SHP77 (cell line): Measurements from ENCODE around the gene RASA4.
"Not testable (repeated sequence)": the region's sequence is repeated elsewhere in the genome, so short reads cannot be mapped to it uniquely, and the experiment has no call there.

Experiments used
- DNase-seq, 2 experiments: peaks; one replicate each; lab custom pipeline; 2025; lab: John Stamatoyannopoulos, UW

Gene RASA4

DNA sequence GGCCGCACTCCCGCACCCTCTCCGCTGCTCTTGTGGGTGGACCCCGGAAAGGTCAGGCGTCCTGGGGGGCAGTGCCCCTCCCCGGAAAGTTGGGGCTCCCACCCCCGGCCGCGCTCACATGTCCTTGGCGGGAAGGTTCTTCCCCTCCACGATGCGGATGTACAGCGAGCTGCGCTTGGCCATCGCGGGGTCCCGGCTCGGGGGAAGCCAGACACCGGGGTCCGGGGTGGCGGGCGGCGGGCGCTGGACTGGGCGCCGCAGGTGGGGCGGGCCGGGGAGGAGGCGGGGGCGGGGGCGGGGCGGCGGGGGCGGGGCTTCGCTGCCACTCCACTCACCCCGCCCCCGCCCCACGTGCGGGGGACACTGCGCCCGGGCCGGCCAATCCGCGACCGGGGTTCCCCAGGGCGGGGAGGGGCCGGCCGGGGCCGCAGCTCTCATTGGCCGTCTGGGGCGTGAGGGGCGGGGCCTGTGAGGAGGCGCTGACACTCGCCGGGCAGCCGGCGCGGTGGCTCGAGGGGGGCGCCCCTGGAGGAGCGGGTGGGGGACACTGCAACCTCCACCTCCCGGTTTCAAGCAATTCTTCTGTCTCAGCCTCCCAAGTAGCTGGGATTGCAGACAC, at the start of gene RASA4:
Gene RASA4 (minus strand): TSS at position 250 of the 619 bp plus-strand sequence. CDS start 67 bp downstream, at position 183.
- not testable (repeated sequence) for DNase-seq

- DNase-seq: not testable (repeated sequence)
Observed at GRCh38 chr7:102664765-102665164, 48.2 kb upstream of the RASA4 start.

DNA sequence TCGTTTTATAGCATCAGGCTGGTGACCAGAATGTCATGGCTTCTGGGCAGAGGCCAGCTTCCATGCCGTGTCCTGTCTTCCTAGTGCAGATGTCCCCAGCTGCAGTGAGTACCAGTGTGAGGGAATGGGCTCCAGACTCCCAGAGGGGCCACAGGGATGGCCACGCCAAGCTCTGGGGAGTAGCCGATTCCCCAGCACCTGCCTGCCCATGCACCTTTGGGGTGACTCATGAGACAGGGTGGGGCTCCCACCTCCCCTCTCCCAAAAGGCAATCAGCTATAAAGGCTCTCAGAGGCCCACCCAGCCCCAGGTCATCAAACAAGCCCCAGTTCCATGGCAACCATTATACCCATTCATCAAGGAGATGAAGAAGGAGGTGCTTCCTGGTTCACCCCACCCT, 33.4 kb upstream of the RASA4 start, which contains the start of gene SPDYE2B:
Gene SPDYE2B (plus strand): TSS at position 396 of the 400 bp plus-strand sequence. CDS start 2,030 bp downstream, outside the sequence.
- not testable (repeated sequence) for DNase-seq

- not testable (repeated sequence) for DNase-seq
Observed at GRCh38 chr7:102647813-102648212, 31.3 kb upstream of the RASA4 start.

GRCh38 chr7:102643404-102643803, 26.8 kb upstream of the RASA4 start:
- DNase-seq: not testable (repeated sequence)

DNA sequence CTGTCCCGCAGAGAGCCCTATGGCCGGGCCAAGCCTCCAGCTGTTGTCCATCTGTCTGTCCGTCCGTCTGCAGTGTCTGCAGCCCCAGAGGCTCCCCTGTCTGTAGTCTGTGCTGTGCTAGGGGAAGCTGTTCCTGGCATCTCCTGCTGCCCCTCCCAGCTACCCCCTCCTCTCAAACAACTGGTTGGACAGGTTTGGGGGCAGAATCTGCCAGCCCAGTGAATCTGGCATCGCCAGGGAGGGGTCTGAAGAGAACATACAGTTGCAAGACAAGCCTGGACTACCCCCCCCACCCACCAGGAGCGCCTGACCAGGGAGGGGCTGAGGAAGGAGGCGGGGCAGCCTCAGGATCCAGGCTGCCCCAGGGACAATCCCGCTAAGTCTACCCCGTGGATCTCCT, 26.1 kb upstream of the RASA4 start, which contains the start of gene UPK3BL1:
Gene UPK3BL1 (minus strand): TSS at position 101 of the 400 bp plus-strand sequence. CDS start 50 bp downstream, at position 51.
- DNase-seq: not testable (repeated sequence)

DNA sequence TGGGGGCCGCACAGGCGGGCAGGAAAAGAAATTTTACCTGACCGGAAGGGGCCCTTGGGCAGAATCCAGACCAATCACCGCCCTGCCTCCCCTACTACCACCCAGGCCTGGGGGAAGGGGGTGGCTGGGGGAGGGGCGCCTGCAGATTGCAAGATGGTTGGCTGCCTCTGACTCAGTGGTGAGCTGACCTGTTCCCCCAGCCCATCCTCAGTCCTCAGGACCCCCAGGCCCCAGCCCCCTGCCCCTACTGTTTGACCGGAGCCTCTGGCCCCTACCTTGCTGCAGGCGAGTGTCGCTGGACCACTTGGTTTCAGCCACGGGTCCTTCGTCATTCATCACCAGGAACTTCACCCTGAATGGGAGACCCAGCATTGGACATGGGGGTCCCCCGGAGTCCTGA, 22.3 kb upstream of the RASA4 start:
- DNase-seq: not testable (repeated sequence)

GRCh38 chr7:102636956-102637355, 20.4 kb upstream of the RASA4 start:
- not testable (repeated sequence) for DNase-seq

GRCh38 chr7:102635354-102635753, 18.8 kb upstream of the RASA4 start:
- not testable (repeated sequence) for DNase-seq

- not testable (repeated sequence) for DNase-seq
Observed at GRCh38 chr7:102634299-102634698, 17.7 kb upstream of the RASA4 start.

DNA sequence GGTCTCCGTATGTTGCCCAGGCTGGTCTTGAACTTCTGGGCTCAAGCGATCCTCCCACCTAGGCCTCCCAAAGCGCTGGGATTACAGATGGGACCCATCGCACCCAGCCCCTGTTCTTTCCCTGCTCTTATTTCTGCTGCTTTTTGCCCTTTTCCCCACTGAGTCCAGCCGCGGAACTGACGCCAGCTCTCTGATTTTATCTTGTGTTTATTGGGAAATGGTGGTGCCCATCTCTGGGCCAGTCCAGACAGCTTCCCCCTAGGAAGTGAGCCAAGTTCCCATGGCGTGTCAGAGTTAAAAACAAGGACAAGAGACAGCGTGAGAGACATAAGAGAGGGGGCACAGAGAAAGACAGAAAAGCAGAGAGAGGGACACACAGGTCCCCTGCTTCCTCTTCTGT, 14.1 kb upstream of the RASA4 start:
- not testable (repeated sequence) for DNase-seq

GRCh38 chr7:102627271-102627904, 10.8 kb upstream of the RASA4 start:
- not testable (repeated sequence) for DNase-seq

- DNase-seq: not testable (repeated sequence)
Observed at GRCh38 chr7:102618122-102618521, 1.6 kb upstream of the RASA4 start.

- DNase-seq: not testable (repeated sequence)
Observed at GRCh38 chr7:102615930-102616329, 626 bp downstream of the RASA4 start.

DNA sequence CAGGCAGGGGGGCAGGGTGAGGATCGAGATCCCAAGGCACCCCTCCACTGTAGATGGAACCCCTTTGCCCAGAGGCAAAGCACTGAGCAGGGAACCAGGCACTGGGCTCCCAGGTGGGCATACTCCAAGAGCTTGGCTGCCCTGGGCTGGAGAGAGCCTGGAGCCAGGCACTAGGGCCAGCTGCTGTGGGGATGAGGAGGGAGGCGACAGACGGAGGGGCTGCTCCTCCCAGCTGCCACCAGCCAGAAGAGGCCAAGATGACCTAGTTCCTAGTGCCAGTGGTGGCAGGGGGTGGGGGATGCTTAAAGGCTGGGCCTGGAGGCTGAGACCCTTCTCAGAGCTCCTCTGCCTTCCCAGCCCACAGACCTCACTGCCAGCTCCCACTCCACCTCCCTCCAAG, 1.7 kb downstream of the RASA4 start:
- not testable (repeated sequence) for DNase-seq

GRCh38 chr7:102614346-102614697, 2.2 kb downstream of the RASA4 start:
- DNase-seq: not testable (repeated sequence)

GRCh38 chr7:102613575-102614345, 2.8 kb downstream of the RASA4 start:
- DNase-seq: not testable (repeated sequence)

DNA sequence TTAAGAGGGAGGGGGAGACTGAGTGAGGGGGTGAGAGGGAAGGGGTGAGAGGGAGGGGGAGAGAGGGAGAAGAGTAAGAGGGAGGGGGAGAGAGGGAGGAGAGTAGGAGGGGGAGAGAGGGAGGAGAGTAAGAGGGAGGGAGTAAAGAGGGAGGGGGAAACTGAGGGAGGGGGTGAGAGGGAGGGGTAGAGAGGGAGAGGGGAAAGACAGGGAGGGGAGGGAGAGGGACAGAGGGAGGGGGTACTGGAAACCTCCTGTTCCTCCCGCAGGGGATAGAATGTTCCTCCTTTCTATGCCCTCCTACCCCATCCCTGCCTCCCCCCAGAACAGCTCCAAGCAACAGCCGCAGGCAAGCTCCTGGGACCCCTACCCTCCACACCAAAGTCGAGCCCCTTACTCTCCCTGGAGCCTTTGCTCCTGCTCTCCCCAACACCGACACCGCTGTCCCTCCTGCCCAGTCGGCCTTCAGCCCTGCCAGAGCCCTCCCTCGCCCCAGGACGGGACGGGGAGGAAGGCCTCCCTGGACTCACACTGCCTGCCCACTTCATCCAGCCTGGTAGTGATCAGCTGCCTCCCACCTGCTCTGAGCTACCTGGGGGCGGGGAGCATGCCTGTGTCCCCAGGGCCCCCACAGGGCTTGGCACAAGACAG, 4.8 kb downstream of the RASA4 start:
- not testable (repeated sequence) for DNase-seq

GRCh38 chr7:102611013-102611674, 5.4 kb downstream of the RASA4 start:
- not testable (repeated sequence) for DNase-seq

DNA sequence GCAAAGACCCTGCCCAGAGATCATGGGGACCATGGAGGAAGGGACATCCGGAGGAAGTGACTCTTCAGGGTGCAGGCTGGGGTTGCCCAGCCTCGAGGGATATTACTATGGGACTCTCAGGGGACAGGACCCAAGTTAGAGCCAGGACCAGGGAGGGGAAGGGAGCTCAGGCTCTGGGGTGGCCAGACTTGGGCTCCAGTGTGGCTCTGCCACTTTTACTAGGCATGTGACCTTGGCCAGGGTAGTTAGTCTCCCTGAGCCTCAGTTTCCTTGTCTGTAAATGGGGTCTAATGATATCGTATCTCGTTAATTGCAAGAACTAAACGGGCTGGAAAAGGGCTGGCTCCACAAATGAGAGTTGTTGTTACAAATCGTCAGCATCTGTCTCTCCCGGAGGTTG, 6.1 kb downstream of the RASA4 start:
- not testable (repeated sequence) for DNase-seq

DNA sequence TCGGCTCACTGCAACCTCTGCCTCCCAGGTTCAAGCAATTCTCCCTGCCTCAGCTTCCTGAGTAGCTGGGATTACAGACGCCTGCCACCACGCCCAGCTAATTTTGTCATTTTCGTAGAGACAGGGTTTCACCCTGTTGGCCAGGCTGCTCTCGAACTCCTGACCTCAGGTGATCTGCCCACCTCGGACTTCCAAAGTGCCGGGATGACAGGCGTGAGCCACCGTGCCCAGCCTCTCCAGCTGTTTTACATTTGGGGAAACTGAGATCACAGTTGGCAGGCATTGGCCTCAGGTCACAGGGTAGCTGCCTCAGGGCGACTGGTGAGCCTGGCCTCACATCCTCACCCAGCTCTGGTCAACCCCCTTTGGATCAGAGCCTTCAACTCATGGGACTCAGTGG, 6.8 kb downstream of the RASA4 start:
- DNase-seq: not testable (repeated sequence)
